Colonic mucosa (tissue), 4 donors: ENCODE results near the gene BLVRB. TPM values are rescaled to one million over a fixed set of nuclear protein-coding genes. Genes with fewer than 3 reads are reported as not detected.

Source experiments
- DNase-seq: peaks from one replicate; pipeline ENCODE4 v3.0.0-alpha.2; 2020
- H3K27ac ChIP-seq: fragments of 200-600 bp; one replicate; pipeline ENCODE4 v1.8.0; 2021
- H3K27me3 ChIP-seq: fragments of 200-600 bp; one replicate; pipeline ENCODE4 v1.8.0; 2021
- H3K36me3 ChIP-seq: fragments of 200-600 bp; one replicate; pipeline ENCODE4 v1.8.0; 2021
- H3K4me1 ChIP-seq: fragments of 200-600 bp; one replicate; pipeline ENCODE4 v1.8.0; 2021; ENCODE audit warnings: mild to moderate bottlenecking
- H3K4me3 ChIP-seq: fragments of 200-600 bp; one replicate; pipeline ENCODE4 v1.8.0; 2021
- H3K9ac ChIP-seq, 2 donors: one replicate each; pipeline ENCODE4 v1.7.0; 2013; ENCODE audit warnings: control low read depth in 2 of 2, low read depth in 2 of 2, low read length in 2 of 2
- H3K9me3 ChIP-seq: fragments of 200-600 bp; one replicate; pipeline ENCODE4 v1.8.0; 2021
- CTCF ChIP-seq: fragments of 200-600 bp; IDR thresholded peaks from one replicate; pipeline ENCODE4 v1.8.0; 2022; ENCODE audit warnings: antibody characterized with exemption, mild to moderate bottlenecking
- intact Hi-C: fragments of 100-400 bp; cut with DNase I; formaldehyde crosslinking; loops from one replicate; pipeline ENCODE4 v1.14.1; 2022
- total RNA-seq, 2 donors: library from RNA; stranded (reverse); fragmentation: NEBNext Ultra II Directional in 1 of 2; extraction: Animal tissue kit (Norgen Biotek cat#: 25700) in 1 of 2; gene quantifications; one replicate each; pipeline ENCODE4 v1.2.1, GENCODE V29; 2021
- donor health status: healthy.
- donor health status: DM: no; HTN: no; CAD: no.
- donor health status: DM: no; HTN: no; CAD: no.

The BLVRB gene
- 10 to 100 TPM; 76.5 to 94.9 TPM for total RNA-seq

GRCh38 chr19:40465557-40466218 lies at the start of gene BLVRB:
TSS of gene BLVRB (minus strand) at chr19:40465745. CDS start at chr19:40465688, 57 bp downstream.
- H3K9me3 ChIP-seq = no peaks in the 10 kb centered on the region
- TF ChIP-seq CTCF = no peak
- no peaks in the 10 kb centered on the region for H3K36me3 ChIP-seq
- peaks cover 16% of the 10 kb centered on the region for H3K4me1 ChIP-seq
- peak within 1 kb of the TSS; percentile 85 to 95 for H3K9ac ChIP-seq
- DNase-seq = peak; percentile 100
- H3K27ac ChIP-seq = peak within 1 kb of the TSS; percentile 94
- H3K27me3 ChIP-seq = peaks cover 6% of the 10 kb centered on the region
- intact Hi-C loops = loop anchor here (10.0 kb wide), 1 partner anchor 161 kb away; no protein-coding TSS in a partner anchor
- H3K4me3 ChIP-seq = peak within 1 kb of the TSS; percentile 85

GRCh38 chr19:40513741-40514315 lies 48.3 kb upstream of the BLVRB start:
- no peak overlapping the region for H3K9ac ChIP-seq
- H3K9me3 ChIP-seq = no peaks in the 10 kb centered on the region
- H3K27ac ChIP-seq = no peak overlapping the region
- H3K27me3 ChIP-seq = peaks cover 21% of the 10 kb centered on the region
- TF ChIP-seq CTCF = no peak
- H3K4me3 ChIP-seq = no peak overlapping the region
- intact Hi-C loops = no loop called here
- DNase-seq = no peak
- H3K36me3 ChIP-seq = no peaks in the 10 kb centered on the region
- H3K4me1 ChIP-seq = no peaks in the 10 kb centered on the region

- peaks cover 21% of the 10 kb centered on the region for H3K27me3 ChIP-seq
- no peaks in the 10 kb centered on the region for H3K36me3 ChIP-seq
- no peak overlapping the region for H3K4me3 ChIP-seq
- H3K9ac ChIP-seq = no peak overlapping the region
- no peaks in the 10 kb centered on the region for H3K9me3 ChIP-seq
- H3K27ac ChIP-seq = no peak overlapping the region
- TF ChIP-seq CTCF = no peak
- intact Hi-C loops = no loop called here
- no peak for DNase-seq
- H3K4me1 ChIP-seq = no peaks in the 10 kb centered on the region
Measured at GRCh38 chr19:40513345-40513678, 47.8 kb upstream of the BLVRB start.

GRCh38 chr19:40512473-40513344 lies 47.2 kb upstream of the BLVRB start:
- no peak overlapping the region for H3K4me3 ChIP-seq
- no peak overlapping the region for H3K9ac ChIP-seq
- H3K27me3 ChIP-seq = peaks cover 21% of the 10 kb centered on the region
- H3K9me3 ChIP-seq = no peaks in the 10 kb centered on the region
- no peaks in the 10 kb centered on the region for H3K36me3 ChIP-seq
- H3K4me1 ChIP-seq = no peaks in the 10 kb centered on the region
- H3K27ac ChIP-seq = no peak overlapping the region
- no peak for DNase-seq
- intact Hi-C loops = no loop called here
- TF ChIP-seq CTCF = no peak

- Histone ChIP-seq H3K27me3 (peaks cover 21% of the 10 kb centered on the region), H3K9me3 (no peaks in the 10 kb centered on the region), H3K36me3 (no peaks in the 10 kb centered on the region), H3K27ac (no peak overlapping the region), H3K4me3 (no peak overlapping the region), H3K9ac (no peak overlapping the region), H3K4me1 (no peaks in the 10 kb centered on the region)
- intact Hi-C loops = no loop called here
- no peak for TF ChIP-seq CTCF
- DNase-seq = no peak
Measured at GRCh38 chr19:40512110-40512472, 46.5 kb upstream of the BLVRB start.
